Thymus (tissue), 11 donors: ENCODE data around the gene NEDD4L. TPM values are rescaled to one million over a fixed set of nuclear protein-coding genes. Genes with fewer than 3 reads are reported as not detected.
"Not testable (repeated sequence)": the region's sequence is repeated elsewhere in the genome, so short reads cannot be mapped to it uniquely, and the experiment has no call there.

Experiments used
- DNase-seq, 9 donors: peaks; one replicate each; pipeline ENCODE4 v3.0.0-alpha.2; 2013; ENCODE audit warnings: low spot score in 9 of 9, low read depth in 6 of 9, missing footprints in 1 of 9
- H3K27ac ChIP-seq, 2 donors: one replicate each; pipeline ENCODE4 v1.5.1; 2013; ENCODE audit warnings: control low read depth in 1 of 2, low read depth in 1 of 2, low read length in 1 of 2, mild to moderate bottlenecking in 1 of 2, moderate library complexity in 1 of 2
- H3K27me3 ChIP-seq, 2 donors: one replicate each; pipeline ENCODE4 v1.5.1; 2013; ENCODE audit warnings: low read length in 1 of 2; ENCODE audit not compliant: control insufficient read depth in 2 of 2, insufficient read depth in 1 of 2
- H3K36me3 ChIP-seq, 2 donors: one replicate each; pipeline ENCODE4 v1.5.1; 2013; ENCODE audit warnings: low read length in 1 of 2, mild to moderate bottlenecking in 1 of 2, moderate library complexity in 1 of 2; ENCODE audit not compliant: control insufficient read depth in 2 of 2, insufficient read depth in 2 of 2
- H3K4me1 ChIP-seq, 2 donors: one replicate each; pipeline ENCODE4 v1.5.1; 2013; ENCODE audit warnings: low read length in 2 of 2; ENCODE audit not compliant: control insufficient read depth in 2 of 2, insufficient read depth in 2 of 2
- H3K4me3 ChIP-seq, 2 donors: one replicate each; pipeline ENCODE4 v1.5.1; 2013; ENCODE audit warnings: low read length in 2 of 2, control low read depth in 1 of 2, mild to moderate bottlenecking in 1 of 2
- H3K9me3 ChIP-seq, 2 donors: one replicate each; pipeline ENCODE4 v1.5.1; 2013; ENCODE audit warnings: low read length in 1 of 2, mild to moderate bottlenecking in 1 of 2; ENCODE audit not compliant: control insufficient read depth in 2 of 2, insufficient read depth in 1 of 2
- WGBS: extraction: QIAGEN DNeasy Blood & Tissue Kit; methylation state at CpG from one replicate; pipeline ENCODE4 v1.1.7; 2013; 5-methylcytosine and 5-hydroxymethylcytosine counted together
- polyA plus RNA-seq: library from polyadenylated mRNA; stranded (reverse); fragments of 200-250 nt; gene quantifications from one replicate; pipeline ENCODE4 v1.2.3, GENCODE V29; 2013
- total RNA-seq: library from RNA; stranded (reverse); fragments of 120-200 nt; gene quantifications from one replicate; pipeline ENCODE4 v1.2.4, GENCODE V29; 2013
- donor health status: healthy.

NEDD4L gene
- total and polyA plus RNA-seq, 2 donors = 6.5 to 11.8 TPM

DNA sequence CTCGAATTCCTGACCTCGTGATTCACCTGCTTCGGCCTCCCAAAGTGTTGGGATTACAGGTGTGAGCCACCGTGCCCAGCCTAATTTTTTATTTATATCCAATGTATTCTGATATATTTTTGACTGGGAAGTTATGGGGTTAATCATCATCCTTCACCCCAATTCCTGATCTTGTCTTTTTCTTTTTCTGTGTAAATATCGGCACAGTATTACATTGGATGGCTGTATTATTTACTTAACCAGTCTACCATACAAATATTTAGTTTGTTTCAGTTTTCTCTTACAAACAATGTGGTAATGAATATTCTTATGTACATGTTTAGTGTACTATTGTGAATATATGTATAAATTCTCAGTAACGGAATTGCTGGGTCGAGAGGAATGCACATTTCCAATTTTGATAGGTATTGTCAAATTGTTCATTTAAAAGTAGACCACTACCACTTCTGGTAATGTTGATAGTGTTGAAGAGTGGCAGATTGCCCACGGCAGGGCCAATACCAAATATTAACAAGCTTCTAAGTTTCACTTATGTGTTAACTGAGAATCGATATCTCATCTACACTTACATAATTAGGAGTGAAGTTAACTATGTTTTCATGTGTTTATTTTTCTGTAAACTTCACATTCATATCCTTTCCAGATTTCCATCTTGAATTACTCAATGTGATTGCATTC, 388.2 kb downstream of the NEDD4L start:
- DNase-seq = no peak
- WGBS = 98% methylated on average over 9 of the region's 9 CpGs
- H3K4me3 ChIP-seq = no peak overlapping the region
- H3K27ac ChIP-seq = no peak overlapping the region
- no peaks in the 10 kb centered on the region for H3K9me3 ChIP-seq
- H3K27me3 ChIP-seq = no peaks in the 10 kb centered on the region
- no peaks in the 10 kb centered on the region for H3K36me3 ChIP-seq
- no peaks in the 10 kb centered on the region for H3K4me1 ChIP-seq

DNA sequence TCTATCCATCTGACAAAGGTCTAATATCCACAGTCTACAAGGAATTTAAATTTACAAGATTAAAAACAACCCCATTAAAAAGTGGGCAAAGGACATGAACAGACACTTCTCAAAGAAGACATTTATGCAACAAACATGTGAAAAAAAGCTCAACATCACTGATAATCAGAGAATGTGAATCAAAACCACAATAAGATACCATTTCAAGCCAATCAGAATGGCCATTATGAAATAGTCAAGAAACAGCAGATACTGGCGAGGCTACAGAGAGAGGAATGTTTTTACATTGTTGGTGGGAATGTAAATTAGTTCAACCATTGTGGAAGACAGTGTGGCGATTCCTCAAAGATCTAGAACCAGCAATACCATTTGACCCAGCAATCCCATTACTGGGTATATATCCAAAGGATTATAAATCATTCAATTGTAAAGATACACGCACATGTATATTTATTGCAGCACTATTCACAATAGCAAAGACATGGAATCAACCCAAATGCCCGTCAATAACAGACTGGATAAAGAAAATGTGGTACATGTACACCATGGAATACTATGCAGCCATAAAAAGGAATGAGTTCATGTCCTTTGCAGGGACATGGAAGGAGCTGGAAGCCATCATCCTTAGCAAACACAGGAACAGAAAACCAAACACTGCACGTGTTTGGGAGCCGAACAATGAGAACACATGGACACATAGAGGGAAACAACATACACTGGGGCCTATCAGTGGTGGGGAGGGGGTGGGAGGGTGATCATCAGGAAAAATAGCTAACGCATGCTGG, 391.4 kb downstream of the NEDD4L start:
- not testable (repeated sequence) for H3K4me3 ChIP-seq, H3K4me1 ChIP-seq, H3K27me3 ChIP-seq, H3K36me3 ChIP-seq, H3K27ac ChIP-seq, H3K9me3 ChIP-seq, DNase-seq
- WGBS = 97% methylated on average over 7 of the region's 7 CpGs

DNA sequence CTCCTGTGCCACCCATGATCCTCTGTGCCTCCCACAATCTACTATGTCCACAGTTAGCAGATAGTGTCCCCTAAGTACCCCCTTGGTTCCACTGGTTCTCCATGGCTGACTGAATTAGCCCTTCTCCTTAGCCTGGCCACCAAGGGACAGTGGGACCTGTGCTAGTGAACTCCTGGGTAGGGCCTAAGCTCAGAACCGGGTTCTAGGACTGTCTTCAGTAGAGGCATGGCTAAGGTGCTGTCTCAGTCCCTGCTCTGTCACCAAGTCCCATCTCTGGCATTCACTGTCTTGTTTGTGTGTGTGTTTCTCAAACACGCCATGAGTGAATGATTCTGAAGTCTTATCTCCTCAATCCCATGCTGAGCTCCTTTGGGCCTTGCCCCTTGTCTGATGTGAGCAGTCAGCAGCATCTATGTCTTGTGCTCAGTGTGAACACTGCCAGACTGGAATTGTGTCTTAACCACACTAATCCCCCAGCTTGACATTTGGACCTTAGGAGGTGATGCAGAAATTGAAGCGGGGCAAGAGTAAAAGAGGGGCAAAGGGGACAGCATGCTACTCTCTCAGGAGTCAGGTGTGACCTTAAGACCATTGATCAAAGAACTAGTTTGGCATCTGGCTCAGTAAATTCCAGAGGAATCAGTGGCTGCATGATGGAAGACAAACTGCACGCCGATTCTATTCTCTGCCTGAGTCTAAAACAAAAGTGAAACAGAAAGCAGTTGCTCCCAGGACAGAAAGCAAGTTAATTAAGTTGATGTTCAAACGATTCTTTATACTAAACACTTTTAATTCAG, 394.3 kb downstream of the NEDD4L start:
- WGBS = 50% methylated on average over 6 of the region's 6 CpGs
- no peaks in the 10 kb centered on the region for H3K36me3 ChIP-seq
- H3K4me1 ChIP-seq = peaks cover 0 to 3% of the 10 kb centered on the region in 2 donors
- H3K27ac ChIP-seq = no peak overlapping the region
- no peaks in the 10 kb centered on the region for H3K27me3 ChIP-seq
- no peak overlapping the region for H3K4me3 ChIP-seq
- peak in 1 of 9 donors; percentile 28 for DNase-seq
- no peaks in the 10 kb centered on the region for H3K9me3 ChIP-seq

DNA sequence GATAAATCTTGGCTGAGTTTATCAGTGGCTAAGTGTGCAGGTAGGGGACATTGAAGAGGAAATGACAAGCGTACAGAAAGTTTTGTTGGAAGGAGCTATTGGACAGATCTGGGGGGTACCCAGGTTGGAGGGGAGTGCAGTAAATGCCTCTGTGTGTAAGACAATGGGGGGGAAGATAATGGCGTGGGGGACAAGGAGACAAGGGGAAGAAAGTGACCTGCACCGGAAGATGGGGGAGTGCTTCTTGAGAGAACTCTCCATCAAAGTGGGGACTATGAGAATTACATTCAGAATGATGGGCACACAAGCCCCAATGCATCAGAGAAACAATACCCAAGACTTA, 394.9 kb downstream of the NEDD4L start:
- no peaks in the 10 kb centered on the region for H3K9me3 ChIP-seq
- H3K27ac ChIP-seq = no peak overlapping the region
- no peak for DNase-seq
- H3K27me3 ChIP-seq = no peaks in the 10 kb centered on the region
- WGBS = 57% methylated on average over 3 of the region's 3 CpGs
- no peak overlapping the region for H3K4me3 ChIP-seq
- peaks cover 0 to 3% of the 10 kb centered on the region in 2 donors for H3K4me1 ChIP-seq
- H3K36me3 ChIP-seq = no peaks in the 10 kb centered on the region

DNA sequence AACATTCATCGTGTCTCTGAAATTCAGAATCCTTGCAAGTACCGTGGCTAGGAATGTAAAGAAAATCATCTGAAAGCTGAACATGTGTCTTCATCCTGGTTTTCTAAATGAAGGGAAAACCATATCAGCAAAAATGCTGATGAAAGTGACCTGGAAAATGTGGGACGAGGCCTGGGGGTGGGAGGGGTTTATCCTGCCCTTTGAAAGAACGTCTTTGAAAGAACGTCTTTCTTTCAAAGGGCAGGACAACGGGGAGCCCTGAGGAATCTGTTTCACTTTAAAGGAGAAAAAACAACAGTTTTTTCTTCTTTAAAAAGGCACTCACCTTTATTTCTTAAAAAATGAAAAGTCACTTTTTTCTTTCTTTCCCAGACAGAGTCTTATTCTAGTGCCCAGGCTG, 399.6 kb downstream of the NEDD4L start:
- no peak for DNase-seq
- Histone ChIP-seq H3K9me3 (no peaks in the 10 kb centered on the region), H3K36me3 (no peaks in the 10 kb centered on the region), H3K4me1 (peaks cover 0 to 3% of the 10 kb centered on the region in 2 donors), H3K4me3 (no peak overlapping the region), H3K27ac (no peak overlapping the region), H3K27me3 (no peaks in the 10 kb centered on the region)
- WGBS = 93% methylated on average over 6 of the region's 6 CpGs

DNA sequence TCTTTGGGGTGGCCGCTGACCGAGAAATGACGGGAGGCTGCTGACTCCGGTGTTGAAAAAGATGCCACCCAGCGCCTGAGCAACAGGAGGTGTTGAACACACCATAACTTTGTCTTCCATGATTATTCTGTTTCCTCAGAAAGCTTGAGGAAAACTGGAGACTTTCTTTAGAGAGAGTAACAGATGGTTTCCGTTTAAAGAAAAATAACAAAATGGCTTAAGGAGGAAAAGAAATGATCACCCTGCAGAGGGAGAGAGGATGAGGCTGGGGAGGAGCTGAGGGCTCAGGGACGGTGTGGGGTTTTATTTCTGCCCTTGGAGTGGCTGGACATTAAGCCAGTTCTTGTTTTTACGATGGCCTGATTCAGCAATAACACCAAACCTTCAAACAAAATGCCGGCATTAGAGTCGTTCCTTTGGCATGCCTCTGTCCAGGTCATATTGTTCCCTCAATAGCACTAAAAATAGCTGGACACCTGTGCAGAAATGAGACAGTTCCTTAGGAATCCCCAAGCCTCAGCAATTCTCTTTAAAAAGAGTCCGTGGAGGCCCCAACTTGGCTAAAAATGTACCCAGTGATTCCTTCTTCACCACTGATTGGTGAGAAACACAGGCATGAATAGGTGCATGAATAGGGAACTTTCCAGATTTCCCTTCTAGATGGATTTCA, 402.5 kb downstream of the NEDD4L start:
- H3K27me3 ChIP-seq = no peaks in the 10 kb centered on the region
- H3K4me1 ChIP-seq = no peaks in the 10 kb centered on the region
- H3K27ac ChIP-seq = no peak overlapping the region
- no peaks in the 10 kb centered on the region for H3K36me3 ChIP-seq
- 94% methylated on average over 11 of the region's 11 CpGs for WGBS
- DNase-seq = no peak
- no peak overlapping the region for H3K4me3 ChIP-seq
- no peaks in the 10 kb centered on the region for H3K9me3 ChIP-seq

DNA sequence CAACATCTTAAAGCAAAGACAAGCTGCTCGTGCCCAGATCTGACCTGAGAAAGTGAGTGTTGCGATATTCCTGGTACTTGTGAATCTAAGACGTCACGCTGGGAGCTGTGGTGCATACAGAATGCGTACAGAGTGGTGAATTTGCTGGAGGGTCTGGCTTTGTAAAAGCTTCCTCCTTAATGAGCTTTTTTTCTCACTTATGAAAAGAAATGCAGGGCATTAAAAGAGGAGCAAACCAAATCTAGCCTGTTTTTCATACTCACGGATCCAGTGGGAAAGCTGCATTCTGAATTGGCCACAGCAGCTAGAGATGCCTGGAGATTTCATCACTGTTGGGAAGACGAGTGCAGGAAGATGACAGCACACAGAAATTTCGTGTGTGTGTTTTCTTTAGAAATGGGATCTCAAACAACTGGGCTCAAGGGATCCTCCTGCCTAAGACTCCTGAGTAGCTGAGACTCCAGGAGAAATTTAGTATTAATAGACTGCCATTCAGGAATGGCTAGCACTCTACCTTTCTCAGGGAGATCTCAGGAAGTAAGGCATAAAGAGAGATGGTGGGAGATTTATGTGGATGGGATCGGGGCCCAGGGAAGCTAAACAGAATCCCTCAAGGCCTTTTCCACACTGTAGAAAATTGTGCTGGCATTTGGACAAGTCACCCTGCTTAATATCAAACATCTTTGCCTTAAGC, 403.5 kb downstream of the NEDD4L start:
- no peaks in the 10 kb centered on the region for H3K27me3 ChIP-seq
- no peaks in the 10 kb centered on the region for H3K4me1 ChIP-seq
- WGBS = 94% methylated on average over 9 of the region's 9 CpGs
- H3K27ac ChIP-seq = no peak overlapping the region
- H3K4me3 ChIP-seq = no peak overlapping the region
- no peaks in the 10 kb centered on the region for H3K9me3 ChIP-seq
- no peak for DNase-seq
- H3K36me3 ChIP-seq = no peaks in the 10 kb centered on the region

DNA sequence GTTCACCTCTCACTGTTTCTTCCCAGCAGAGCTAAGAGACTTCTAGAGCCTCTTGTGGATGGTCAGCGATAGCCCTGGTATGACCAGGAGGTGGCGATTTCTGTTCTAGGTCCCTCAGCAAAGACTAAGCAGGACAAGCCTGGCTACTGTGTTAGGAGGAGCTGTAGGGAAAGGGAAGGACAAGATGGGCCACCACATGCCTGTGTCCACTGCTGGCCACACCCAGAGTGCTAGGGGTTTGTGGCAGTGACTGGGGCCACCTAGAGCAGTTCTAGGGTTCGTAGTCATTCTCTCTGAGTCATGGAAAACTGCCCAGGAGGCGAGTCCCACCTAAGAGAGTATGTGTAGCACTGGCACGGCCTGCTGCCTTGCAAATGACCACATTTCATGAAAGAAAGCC, 405.4 kb downstream of the NEDD4L start:
- no peak overlapping the region for H3K4me3 ChIP-seq
- no peak overlapping the region for H3K27ac ChIP-seq
- H3K4me1 ChIP-seq = no peaks in the 10 kb centered on the region
- H3K36me3 ChIP-seq = no peaks in the 10 kb centered on the region
- H3K27me3 ChIP-seq = no peaks in the 10 kb centered on the region
- no peaks in the 10 kb centered on the region for H3K9me3 ChIP-seq
- DNase-seq = no peak
- 70% methylated on average over 5 of the region's 5 CpGs for WGBS
